ENCODE measurements around the gene NMT1.

DNA sequence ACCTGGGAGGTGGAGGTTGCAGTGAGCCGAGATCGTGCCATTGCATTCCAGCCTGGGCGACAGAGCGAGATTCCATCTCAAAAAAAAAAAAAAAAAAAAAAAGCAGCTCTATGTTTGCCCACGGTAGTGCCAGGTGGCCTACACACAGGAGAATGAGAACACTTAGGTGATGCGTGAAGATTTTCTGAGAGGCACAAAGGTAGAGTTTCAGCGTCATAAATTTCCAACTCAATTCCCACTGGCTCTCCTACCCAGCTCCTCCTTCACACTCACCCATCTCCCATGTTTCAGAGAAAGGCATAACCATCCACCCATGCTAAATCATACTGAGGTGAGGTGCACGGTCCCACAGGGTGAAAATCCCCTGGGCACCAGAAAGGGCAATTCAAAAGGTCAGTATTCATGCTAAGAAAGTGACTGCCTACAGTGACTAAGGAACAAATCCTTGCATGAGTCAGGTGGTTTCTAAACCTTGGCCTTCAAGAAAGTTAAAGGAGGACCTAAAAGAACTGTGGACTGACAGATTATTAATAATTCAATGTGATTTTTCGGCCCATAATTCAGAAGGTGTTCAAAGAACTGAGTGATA lies 14.5 kb upstream of the NMT1 start:
- TF ChIP-seq, protein P1, sequence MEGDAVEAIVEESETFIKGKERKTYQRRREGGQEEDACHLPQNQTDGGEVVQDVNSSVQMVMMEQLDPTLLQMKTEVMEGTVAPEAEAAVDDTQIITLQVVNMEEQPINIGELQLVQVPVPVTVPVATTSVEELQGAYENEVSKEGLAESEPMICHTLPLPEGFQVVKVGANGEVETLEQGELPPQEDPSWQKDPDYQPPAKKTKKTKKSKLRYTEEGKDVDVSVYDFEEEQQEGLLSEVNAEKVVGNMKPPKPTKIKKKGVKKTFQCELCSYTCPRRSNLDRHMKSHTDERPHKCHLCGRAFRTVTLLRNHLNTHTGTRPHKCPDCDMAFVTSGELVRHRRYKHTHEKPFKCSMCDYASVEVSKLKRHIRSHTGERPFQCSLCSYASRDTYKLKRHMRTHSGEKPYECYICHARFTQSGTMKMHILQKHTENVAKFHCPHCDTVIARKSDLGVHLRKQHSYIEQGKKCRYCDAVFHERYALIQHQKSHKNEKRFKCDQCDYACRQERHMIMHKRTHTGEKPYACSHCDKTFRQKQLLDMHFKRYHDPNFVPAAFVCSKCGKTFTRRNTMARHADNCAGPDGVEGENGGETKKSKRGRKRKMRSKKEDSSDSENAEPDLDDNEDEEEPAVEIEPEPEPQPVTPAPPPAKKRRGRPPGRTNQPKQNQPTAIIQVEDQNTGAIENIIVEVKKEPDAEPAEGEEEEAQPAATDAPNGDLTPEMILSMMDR (conservative IDR thresholded peaks at IDR 0.05; ENCODE audit: low read depth, low read length): no peak
- TF ChIP-seq EZH2 (IDR thresholded peaks at IDR 0.05; ENCODE audit: low read length, unreplicated experiment): no peak

All from PC-3 (cell line).